Measurements from ENCODE around the gene MSANTD2. TPM values are rescaled to one million over a fixed set of nuclear protein-coding genes. Genes with fewer than 3 reads are reported as not detected.
A peak's percentile ranks its signal among the peaks of the same experiment; 100 is the strongest.

MSANTD2 gene
- total RNA-seq, 2 experiments from 2014 or later = 9.1 to 10.2 TPM

GRCh38 chr11:124724979-124725718, 75.1 kb downstream of the MSANTD2 start:
- H3K36me3 Mint-ChIP-seq (ENCODE audit: low read depth) = no peaks in the 10 kb centered on the region
- ChIA-PET CTCF (interaction anchor here (2.2 to 3.7 kb wide), 2 partner anchors 16 to 56 kb away, joined by 11 read pairs; no protein-coding TSS in a partner anchor), POLR2A (no interaction called here)
- H3K9me3 Mint-ChIP-seq (ENCODE audit: insufficient read depth) = no peaks in the 10 kb centered on the region
- H3K27ac Mint-ChIP-seq = no peak overlapping the region
- DNase-seq (no peak), ATAC-seq (no peak)
- H3K4me3 Mint-ChIP-seq = no peak overlapping the region
- H3K4me1 Mint-ChIP-seq (ENCODE audit: low read depth) = peaks cover 11% of the 10 kb centered on the region
- peaks cover 48% of the 10 kb centered on the region for H3K27me3 Mint-ChIP-seq (ENCODE audit: low read depth)

- POLR2A ChIA-PET = no interaction called here
- DNase-seq (no peak), ATAC-seq (no peak)
- Mint-ChIP-seq H3K9me3 (ENCODE audit: insufficient read depth) (no peaks in the 10 kb centered on the region), H3K27ac (no peak overlapping the region), H3K36me3 (ENCODE audit: low read depth) (no peaks in the 10 kb centered on the region), H3K4me1 (ENCODE audit: low read depth) (peaks cover 22% of the 10 kb centered on the region), H3K4me3 (no peak overlapping the region), H3K27me3 (ENCODE audit: low read depth) (peaks cover 71% of the 10 kb centered on the region)
- CTCF ChIA-PET = no interaction called here
Measured at GRCh38 chr11:124722176-124722575, 78.0 kb downstream of the MSANTD2 start.

- Mint-ChIP-seq H3K4me1 (ENCODE audit: low read depth) (peaks cover 19% of the 10 kb centered on the region), H3K27me3 (ENCODE audit: low read depth) (peaks cover 76% of the 10 kb centered on the region), H3K9me3 (ENCODE audit: insufficient read depth) (no peaks in the 10 kb centered on the region), H3K27ac (no peak overlapping the region), H3K4me3 (no peak overlapping the region), H3K36me3 (ENCODE audit: low read depth) (no peaks in the 10 kb centered on the region)
- CTCF ChIA-PET = interaction anchor here (0.7 kb wide), 2 partner anchors 27 to 1012 kb away, joined by 3 read pairs; no protein-coding TSS in a partner anchor
- POLR2A ChIA-PET = interaction anchor here (0.6 kb wide), 1 partner anchor 88 kb away, joined by 3 read pairs; no protein-coding TSS in a partner anchor
- ATAC-seq (no peak), DNase-seq (no peak)
Measured at GRCh38 chr11:124719534-124719933, 80.7 kb downstream of the MSANTD2 start.

- Mint-ChIP-seq H3K4me3 (no peak overlapping the region), H3K27ac (no peak overlapping the region), H3K9me3 (ENCODE audit: insufficient read depth) (no peaks in the 10 kb centered on the region), H3K4me1 (ENCODE audit: low read depth) (peaks cover 19% of the 10 kb centered on the region), H3K27me3 (ENCODE audit: low read depth) (peaks cover 79% of the 10 kb centered on the region), H3K36me3 (ENCODE audit: low read depth) (no peaks in the 10 kb centered on the region)
- ATAC-seq = no peak
- ChIA-PET CTCF (no interaction called here), POLR2A (no interaction called here)
- no peak for DNase-seq
Measured at GRCh38 chr11:124718801-124719200, 81.4 kb downstream of the MSANTD2 start.

GRCh38 chr11:124717786-124718651, 82.2 kb downstream of the MSANTD2 start:
- DNase-seq (no peak), ATAC-seq (peak; percentile 64)
- H3K9me3 Mint-ChIP-seq (ENCODE audit: insufficient read depth) = no peaks in the 10 kb centered on the region
- H3K27ac Mint-ChIP-seq = no peak overlapping the region
- POLR2A ChIA-PET = no interaction called here
- H3K4me1 Mint-ChIP-seq (ENCODE audit: low read depth) = peaks cover 19% of the 10 kb centered on the region
- H3K27me3 Mint-ChIP-seq (ENCODE audit: low read depth) = peaks cover 72% of the 10 kb centered on the region
- H3K4me3 Mint-ChIP-seq = peak overlapping the region; percentile 12
- H3K36me3 Mint-ChIP-seq (ENCODE audit: low read depth) = no peaks in the 10 kb centered on the region
- CTCF ChIA-PET = interaction anchor here (0.8 to 1.5 kb wide), 4 partner anchors 29 to 646 kb away, joined by 3 to 4 read pairs (median 4); no protein-coding TSS in a partner anchor

GRCh38 chr11:124717421-124717785, 82.8 kb downstream of the MSANTD2 start:
- Mint-ChIP-seq H3K27ac (no peak overlapping the region), H3K27me3 (ENCODE audit: low read depth) (peaks cover 66% of the 10 kb centered on the region), H3K4me1 (ENCODE audit: low read depth) (peaks cover 16% of the 10 kb centered on the region), H3K9me3 (ENCODE audit: insufficient read depth) (no peaks in the 10 kb centered on the region), H3K4me3 (no peak overlapping the region), H3K36me3 (ENCODE audit: low read depth) (no peaks in the 10 kb centered on the region)
- ATAC-seq (no peak), DNase-seq (no peak)
- POLR2A ChIA-PET = no interaction called here
- CTCF ChIA-PET = interaction anchor here (0.8 to 1.5 kb wide), 4 partner anchors 28 to 646 kb away, joined by 3 to 4 read pairs (median 4); no protein-coding TSS in a partner anchor

GRCh38 chr11:124716591-124716990, 83.6 kb downstream of the MSANTD2 start:
- Mint-ChIP-seq H3K27me3 (ENCODE audit: low read depth) (peaks cover 60% of the 10 kb centered on the region), H3K9me3 (ENCODE audit: insufficient read depth) (no peaks in the 10 kb centered on the region), H3K4me3 (no peak overlapping the region), H3K36me3 (ENCODE audit: low read depth) (no peaks in the 10 kb centered on the region), H3K4me1 (ENCODE audit: low read depth) (peaks cover 11% of the 10 kb centered on the region), H3K27ac (no peak overlapping the region)
- POLR2A ChIA-PET = no interaction called here
- DNase-seq (no peak), ATAC-seq (no peak)
- CTCF ChIA-PET = interaction anchor here (1.1 to 1.5 kb wide), 2 partner anchors 48 to 645 kb away, joined by 3 to 4 read pairs; no protein-coding TSS in a partner anchor

Other genes with a start within 250 kb of the MSANTD2 start
- not detected for gene OR8A1, start 230.4 kb downstream of the MSANTD2 start, total RNA-seq
- gene PANX3, start 189.0 kb downstream of the MSANTD2 start, total RNA-seq = not detected
- gene TBRG1, start 177.5 kb downstream of the MSANTD2 start, total RNA-seq = 10 to 100 TPM; 36.2 to 41.3 TPM
- gene SIAE, start 126.7 kb downstream of the MSANTD2 start, total RNA-seq = 1 to 10 TPM; 4.8 to 5.7 TPM
- 1 to 10 TPM; 2.6 TPM for gene SPA17, start 126.5 kb downstream of the MSANTD2 start, total RNA-seq
- gene NRGN, start 60.5 kb downstream of the MSANTD2 start, total RNA-seq = 1 to 10 TPM; 5.7 to 6.1 TPM
- gene VSIG2, start 48.2 kb downstream of the MSANTD2 start, total RNA-seq = not detected
- gene ESAM, start 38.1 kb downstream of the MSANTD2 start, total RNA-seq = under 1 TPM; 0.50 to 0.55 TPM
- 10 to 100 TPM in 1 of 2 experiments, 1 to 10 TPM in 1; 9.4 to 10.5 TPM for gene ROBO3, start 65.0 kb upstream of the MSANTD2 start, total RNA-seq
- under 1 TPM in 1 of 2 experiments, not detected in 1; 0.05 TPM for gene ROBO4, start 97.5 kb upstream of the MSANTD2 start, total RNA-seq
- gene HEPN1, start 118.8 kb upstream of the MSANTD2 start, total RNA-seq = not detected
- gene HEPACAM, start 135.6 kb upstream of the MSANTD2 start, total RNA-seq = not detected
- gene CCDC15, start 153.8 kb upstream of the MSANTD2 start, total RNA-seq = 1 to 10 TPM; 7.7 to 8.8 TPM